ENCODE results near the gene WBP1.
"Not testable (repeated sequence)": the region's sequence is repeated elsewhere in the genome, so short reads cannot be mapped to it uniquely, and the experiment has no call there.

WBP1 gene

DNA sequence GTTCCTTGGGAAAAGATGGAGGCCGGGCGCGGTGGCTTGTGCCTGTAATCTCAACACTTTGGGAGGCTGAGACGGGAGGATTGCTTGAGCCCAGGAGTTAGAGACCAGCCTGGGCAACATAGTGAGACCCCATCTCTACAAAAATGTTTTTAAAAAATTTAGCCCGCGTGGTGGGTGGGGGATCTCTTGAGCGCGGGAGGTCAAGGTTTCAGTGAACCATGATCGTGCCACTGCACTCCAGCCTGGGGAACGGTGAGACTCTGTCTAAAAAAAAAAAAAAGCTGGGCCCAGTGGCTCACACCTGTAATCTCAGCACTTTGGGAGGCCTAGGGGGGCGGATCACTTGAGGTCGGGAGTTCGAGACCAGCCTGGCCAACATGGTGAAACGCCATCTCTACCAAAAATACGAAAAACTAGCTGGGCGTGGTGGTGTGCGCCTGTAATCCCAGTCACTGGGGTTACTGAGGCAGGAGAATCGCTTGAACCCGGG, 25.5 kb downstream of the WBP1 start:
- DNase-seq, result not testable (repeated sequence)

DNA sequence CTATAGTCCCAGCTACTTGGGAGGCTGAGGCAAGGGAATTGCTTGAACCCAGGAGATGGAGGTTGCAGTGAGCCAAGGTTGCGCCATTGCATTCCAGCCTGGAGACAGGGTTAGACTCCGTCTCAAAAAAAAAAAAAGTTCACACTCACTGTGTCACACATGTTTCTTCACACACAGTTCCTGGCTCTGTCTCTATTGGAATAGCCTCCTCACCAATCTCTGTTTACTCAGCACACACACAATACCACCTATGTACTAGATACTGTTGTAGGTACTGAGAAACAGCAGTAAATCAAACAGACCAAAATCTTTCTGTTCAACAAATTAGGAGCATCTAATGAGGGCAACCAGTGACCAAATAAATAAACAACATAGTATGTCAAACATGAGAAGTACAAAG, 27.9 kb downstream of the WBP1 start:
- DNase-seq, result no peak

DNA sequence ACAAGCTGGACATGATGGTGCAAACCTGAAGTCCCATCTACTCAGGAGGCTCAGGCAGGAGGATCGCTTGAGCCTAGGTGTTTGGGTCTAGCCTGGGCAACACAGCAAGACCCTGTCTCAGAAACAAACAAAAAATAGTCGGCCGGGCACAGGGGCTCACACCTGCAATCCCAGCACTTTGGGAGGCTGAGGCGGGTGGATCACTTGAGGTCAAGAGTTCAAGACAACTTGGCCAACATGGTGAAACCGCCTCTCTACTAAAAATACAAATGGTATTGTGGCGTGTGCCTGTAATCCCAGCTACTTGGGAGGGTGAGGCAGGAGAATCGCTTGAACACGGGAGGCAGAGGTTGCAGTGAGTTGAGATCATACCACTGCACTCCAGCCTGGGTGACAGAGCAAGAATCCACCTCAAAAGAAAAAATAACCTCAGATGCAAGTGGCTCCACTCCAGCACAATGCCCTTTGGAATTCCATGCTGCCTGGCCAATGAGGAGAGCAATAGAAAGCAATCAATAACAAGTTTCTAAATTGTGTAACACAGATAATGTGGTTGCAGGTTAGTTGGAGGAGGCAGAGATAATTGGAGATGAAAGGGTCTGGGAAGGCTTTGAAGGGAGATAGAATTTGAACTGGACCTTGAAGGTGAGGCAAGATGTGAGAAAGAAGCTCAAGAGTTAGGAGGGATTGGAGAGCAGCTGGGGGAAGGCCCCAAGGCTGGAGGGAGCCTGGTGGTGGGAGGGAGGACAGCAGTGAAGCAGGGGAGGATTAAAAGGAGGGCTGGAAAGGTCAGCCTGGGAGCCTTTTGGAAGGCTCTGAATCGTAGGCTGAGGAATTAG, 30.6 kb downstream of the WBP1 start:
- no peak for DNase-seq

DNA sequence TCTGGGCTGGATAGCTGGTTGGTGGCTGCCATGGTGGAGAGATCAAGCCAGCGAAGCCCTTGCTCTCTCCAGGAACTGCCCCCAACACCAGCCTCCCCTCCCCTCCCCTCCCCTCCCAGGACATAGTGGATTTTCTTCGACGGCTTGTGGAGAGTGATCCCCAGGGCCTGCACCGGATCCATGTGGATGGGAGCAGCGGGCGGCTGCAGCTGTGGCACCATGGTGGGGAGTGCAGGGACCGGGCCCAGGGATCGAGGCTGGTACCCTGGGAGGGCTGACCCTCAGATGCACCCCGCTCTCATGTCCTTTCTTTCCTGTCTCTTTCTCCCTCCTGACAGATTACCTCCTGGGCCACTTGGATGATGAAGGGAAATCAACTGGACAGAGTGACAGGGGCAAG, 31.7 kb downstream of the WBP1 start:
- no peak for DNase-seq

DNA sequence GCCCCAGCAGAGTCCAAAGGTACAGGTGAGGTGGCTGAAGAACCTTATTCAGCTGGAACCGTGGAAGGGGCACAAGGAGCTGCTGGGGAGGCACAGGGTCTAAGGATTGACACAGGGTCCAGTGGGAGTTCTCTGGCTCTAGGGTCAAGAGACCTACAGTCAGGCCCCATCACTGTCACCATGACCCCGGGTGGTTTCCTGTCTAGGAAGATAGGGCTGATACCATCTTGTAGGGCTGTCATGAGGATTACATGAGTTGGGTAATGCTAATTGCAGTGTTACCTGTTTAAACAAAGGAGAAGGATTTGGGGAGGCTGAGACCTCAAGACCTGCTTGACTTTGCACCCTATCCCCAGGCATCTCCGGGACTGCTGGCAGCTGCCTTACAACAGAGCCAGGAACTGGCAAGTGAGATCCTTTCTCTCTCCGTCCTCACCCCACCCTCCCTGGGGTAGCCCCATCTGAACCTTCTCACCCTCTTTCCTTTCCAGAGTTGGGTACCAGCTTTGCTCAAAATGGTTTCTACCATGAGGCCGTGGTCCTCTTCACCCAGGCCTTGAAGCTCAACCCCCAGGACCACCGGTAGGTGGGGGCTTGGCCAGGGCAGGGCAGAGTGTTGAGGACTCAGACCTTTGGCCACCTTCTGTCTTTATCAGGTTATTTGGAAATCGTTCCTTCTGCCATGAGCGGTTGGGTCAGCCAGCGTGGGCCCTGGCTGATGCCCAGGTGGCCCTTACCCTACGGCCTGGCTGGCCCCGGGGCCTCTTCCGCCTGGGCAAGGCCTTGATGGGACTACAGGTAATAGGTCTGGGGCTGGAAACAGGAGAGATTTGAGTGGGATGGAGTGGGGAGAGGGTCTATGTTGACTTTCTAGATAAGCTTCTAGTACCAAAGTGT, 33.7 kb downstream of the WBP1 start:
- no peak for DNase-seq

DNA sequence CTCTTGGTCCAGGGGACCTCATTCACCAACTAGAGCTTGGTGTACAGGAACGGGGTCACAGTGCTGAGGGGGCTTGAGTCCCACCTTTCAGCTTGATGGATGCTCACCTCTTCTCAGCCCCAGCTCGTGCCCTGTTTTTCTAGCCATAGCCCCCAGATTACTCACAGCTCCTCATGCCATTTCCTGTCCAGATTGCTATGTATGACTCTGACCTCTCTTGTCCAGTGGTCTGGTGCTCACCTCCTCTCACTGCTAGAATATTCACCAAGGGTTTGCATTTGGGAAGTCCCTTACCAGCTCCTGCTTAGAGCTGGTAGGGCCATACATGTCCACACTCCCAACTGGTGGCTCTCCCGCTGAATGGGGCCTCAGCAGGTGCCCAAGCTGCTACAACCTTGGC, 35.3 kb downstream of the WBP1 start:
- no peak for DNase-seq

DNA sequence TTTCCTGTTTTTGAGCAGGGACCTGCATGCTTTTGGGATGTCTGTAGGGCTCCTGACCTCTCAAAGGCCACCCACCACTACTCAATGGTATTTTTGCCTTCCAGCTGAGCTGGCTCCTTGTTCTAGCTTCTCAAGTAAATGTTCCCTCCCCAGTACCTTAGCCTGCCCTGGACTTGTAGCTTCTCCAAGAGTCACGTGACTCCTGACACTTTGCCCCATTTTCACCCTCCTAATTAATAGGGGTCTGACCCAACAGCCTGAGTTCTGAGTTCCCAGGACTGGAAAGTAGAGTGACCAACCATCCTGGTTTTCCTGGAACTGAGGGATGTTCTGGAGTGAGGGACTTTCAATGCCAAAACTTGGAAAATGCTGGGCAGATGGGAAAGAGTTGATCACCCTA, 37.2 kb downstream of the WBP1 start:
- DNase-seq, result no peak

DNA sequence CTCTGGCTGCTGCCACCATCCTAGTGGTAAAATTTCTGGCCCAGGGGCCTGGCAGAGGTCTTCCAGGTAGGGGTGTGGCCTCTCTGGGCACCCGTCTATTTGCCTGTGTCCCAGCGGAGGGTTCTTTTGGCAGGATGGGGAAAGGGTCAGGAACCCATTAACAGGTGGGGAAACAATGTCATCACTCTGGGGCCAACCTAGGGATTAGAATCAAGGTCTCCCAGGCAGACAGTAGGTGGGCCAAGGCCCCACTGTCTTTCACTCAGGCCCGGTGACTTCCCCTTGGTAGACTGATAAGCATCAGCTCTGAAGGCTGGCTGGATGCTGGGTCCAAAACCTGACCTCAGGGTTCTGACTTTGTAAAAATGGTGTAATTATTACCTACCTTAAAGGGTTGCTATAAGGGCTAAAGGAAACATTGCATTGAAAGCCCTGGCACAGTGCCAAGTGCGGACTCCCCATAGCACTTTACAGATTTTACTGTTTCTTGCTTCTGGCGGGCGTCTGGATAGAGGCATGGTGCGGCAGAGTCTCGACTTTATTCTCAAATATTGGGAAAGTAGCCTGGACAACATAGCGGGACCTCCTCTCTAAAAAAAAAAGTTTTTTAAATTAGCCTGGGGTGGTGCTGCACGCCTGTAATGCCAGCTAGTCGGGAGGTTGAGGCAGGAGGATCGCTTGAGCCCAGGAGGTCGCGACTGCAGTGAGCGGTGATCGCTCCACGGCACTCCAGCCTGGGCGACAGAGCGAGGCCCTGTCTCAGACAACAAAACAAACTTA, 38.9 kb downstream of the WBP1 start:
- no peak for DNase-seq

DNA sequence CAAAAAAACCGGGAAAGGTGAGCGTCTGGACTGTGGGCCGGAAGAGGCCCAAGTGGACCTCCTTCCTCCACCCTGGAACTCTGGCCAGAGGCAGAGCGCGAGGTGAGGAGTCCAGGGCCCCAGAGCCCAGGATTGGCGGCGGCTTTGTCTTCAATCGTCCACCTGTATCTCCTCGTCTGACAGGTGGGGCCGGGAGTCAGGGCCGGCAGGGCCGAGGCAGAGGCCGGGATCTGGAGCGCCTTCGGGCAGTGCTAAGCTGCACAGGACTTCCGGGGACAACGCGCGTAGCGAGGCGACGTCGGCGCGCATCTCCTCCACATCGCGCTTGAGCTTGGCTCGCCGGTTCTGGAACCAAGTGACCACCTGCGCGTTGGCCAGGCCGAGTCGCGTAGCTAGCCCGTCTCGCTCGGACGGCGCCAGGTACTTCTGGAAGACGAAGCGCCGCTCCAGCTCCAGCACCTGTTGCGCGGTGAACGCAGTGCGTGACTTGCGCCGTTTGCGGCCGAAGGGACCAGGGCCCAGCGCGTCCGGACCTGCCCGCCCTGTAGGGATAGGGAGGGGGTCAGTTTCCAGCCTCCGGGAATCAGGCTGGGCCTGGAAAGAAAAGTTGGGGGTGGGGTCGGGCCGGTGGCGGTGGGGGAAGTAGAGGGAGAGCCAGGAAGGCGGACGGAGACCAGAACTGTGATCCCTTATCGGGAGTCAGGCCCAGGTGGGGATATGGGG, 39.7 kb downstream of the WBP1 start:
- no peak for DNase-seq

DNA sequence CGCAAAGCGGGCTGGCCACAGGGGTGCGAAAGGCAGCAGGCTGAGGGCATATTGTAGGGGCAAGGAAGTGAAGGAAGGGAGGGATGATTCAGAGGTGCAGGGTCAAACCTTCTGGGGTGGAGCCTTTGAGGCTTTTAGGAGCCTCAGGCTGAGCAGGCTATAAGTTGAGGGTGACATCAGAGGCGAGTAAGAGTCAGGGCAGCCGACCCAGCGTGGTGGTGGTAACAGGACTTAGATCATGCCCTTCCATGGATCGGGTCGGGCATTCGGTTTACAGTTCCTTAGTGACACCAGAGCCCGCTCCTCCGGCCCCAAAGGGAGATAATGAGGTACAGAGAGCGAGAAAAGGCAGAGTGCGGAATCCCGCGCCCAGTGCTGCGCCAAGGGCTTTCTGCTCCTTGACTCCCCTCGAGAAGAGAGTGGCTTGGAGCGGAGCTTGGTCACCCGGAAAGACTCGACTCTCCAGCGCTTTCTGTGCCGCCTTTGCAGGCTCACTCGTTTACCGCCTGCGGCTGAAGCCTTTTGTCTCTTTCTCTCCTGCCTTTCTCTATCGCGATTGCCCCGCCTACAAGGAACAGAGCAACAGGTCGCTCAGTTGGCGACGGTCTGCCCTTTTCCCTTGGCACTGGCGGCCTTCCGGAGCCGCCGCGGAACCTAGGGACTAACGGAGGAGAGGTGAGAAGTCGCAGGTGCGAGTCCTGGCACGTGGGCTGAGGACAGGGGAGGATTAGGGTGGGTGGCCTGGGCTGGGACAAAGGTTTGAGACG, 40.4 kb downstream of the WBP1 start:
- no peak for DNase-seq

DNA sequence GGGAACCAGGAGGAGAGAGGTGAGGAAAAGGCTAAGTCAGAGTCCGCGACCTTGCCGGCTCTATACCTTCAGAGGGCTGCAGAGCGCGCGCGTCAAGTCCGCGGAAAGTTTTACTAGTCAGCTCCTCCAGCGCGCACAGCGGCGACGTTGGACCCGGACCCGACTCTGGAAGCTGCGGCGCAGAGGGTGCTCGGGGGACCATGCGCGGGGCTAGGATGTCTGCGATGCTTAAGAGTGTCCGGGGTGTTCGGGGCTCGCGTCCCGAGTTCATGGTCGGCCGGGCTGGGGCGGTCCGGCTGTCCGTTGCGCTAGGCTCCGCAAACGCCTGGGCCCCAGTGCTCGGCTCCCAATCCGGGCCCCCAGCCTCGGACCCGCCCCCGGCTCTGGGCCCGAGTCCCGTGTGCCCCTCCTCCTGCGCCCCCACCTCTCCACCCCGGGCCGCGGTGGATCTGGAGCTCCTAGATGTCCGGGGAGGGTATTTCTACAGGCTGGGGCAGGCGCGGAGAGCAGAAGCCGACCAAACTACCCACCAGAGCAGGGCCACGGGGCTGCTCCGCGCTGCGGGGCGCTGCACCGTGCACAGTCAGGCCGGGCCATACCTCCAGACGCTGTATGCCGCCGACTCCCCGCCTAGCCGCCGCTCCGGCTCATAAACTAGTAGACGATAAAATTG, 41.2 kb downstream of the WBP1 start, which contains the start of gene LBX2:
Gene LBX2 (minus strand): TSS at position 337 of the 673 bp plus-strand sequence. CDS start 66 bp downstream, at position 271.
- DNase-seq, result no peak

DNA sequence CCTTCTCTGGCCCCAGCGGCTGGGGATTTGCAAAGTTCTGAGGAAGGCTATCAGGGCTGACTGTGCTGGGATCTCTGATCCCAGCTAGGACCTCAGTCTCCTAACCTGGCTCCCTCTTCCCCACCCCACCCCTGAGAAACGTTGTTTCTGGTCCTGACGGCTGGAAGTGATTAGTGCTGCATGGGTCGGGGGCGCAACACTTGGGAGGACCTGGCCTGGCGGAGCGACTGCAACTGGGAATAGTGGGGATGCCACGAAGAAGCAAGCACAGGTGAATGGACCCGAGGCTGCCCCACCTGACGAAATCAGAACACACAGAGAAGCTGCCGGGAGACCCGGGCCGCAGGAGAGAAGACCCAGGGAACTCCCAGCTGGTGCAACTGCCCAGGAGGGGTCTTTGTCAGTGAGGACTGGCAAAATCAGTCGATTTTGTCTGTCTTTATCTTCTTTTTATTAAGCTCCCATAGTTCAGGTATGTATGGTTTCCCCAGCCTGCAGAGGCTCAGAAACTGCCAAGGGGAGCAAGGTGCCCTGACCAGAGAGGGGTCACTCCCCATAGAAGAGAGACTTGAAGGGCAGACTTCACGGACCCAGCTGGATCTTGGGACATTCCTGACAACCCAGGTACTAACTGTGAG, 41.8 kb downstream of the WBP1 start:
- DNase-seq, result no peak

DNA sequence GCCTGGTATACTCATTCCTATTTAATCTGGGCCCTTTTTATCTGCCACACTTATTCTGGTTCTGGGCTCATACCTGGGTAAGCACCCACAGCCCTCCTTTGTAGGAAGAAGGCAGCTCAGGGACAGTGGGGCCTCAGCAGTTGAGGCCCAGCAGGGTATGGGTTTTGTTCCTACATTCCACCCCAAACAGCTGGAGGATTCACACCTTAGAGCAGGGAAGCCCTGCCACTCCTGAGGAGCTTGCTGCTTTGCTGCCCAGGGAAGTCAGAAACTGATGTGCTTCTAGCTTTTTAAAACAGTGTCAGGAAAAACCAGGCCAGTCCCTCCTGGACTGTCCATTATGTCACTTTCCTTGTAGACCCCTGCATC, 42.3 kb downstream of the WBP1 start:
- DNase-seq, result no peak

DNA sequence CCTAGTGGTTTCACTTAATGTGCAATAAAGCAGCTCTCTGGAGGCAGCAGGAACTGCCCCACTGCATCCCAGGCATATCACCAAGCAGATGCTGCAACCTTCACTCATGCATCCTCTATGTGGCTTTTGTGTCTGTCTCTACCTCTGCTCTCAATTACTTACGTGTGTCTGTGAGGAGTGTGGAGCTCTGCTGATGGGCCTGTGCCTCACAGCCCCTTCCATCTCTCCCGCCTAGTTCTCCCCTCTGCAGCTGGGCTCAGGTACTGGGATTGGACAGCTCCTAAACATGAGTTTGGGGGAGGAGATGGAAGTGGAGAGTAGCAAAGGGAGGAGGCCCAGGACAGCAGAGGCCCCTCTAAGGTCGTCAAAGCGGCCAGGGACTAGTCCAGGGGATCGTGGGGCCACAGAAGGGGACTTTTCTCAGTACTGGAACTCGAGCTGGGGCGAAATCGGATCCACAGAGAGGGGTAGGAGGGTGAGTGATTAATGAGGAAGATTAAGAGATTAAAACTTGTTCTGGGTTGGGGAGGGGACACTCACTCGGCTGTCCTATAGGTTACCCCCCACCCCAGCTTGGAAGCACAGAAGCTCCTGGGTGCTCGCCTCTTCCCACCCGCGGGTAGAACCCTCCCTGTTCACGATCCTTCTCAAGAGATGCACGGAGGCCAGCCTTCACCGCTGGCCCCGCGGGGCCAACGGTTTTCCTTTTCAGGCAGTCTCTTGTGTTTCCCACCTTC, 43.3 kb downstream of the WBP1 start:
- no peak for DNase-seq

DNA sequence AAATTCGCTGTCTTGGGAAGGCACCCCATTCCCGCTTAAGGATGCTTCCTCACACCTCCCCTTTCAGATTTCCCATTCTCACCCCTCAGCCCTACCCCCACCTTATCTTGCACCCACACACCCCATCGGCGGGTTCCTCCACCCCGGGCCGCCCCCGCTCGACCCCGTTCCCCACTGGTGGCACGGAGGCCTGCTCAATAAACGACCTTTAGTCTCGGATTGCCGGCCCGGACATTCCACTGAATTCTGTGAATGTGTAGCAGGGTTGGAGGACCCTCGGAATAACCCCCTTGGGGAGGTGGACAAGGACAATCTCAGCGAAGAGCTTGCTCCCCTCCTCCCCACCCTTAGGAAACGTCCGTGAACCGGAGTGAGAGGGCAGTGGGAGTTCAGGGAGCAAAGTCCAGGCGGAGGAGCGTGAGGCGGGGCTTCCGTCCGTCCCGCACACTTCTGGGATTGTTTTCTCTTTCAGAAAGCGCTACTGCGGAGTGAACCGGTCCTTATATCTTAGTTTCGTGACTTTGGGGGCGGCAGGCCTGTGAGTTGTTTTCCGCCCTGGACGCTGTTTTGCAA, 44.0 kb downstream of the WBP1 start:
- DNase-seq, result no peak

DNA sequence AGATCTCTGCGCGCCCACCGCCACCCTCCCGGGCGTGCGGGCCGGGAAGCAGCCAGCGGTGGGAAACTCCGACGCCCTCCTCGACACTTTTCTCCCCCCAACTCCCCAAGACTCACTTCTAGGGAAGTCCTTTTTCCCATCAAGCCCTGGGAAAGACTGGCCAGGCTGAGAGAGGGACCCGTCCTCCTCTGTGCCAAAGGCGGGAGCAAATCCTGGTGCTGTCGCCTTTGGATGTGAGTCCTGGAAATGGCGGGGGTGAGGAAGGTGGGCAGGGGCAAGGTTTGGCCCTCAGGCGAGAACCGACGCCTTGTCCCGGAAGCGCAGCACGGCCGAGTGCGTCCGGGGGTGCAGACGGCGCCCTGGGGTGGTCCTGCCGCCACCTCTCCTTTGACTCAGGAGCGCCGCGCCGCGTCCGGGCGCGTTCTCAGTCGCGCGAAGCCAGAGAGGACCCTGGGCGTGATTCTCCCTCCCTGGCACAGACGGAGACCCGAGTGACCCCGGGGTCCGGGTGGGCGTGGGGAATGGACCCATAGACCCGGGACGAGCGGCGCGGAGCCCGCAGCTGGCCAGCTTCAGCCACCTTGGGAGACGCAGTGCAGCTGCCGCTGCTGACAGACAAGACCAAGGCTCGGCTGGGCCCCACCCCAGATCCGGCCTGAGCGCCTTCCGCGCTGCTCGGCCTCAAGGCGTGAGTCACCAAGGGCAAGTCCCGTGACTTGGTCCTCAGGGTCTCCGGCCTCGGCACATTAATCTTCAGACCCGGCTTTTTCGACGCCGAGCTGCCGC, 44.7 kb downstream of the WBP1 start:
- DNase-seq, result no peak

DNA sequence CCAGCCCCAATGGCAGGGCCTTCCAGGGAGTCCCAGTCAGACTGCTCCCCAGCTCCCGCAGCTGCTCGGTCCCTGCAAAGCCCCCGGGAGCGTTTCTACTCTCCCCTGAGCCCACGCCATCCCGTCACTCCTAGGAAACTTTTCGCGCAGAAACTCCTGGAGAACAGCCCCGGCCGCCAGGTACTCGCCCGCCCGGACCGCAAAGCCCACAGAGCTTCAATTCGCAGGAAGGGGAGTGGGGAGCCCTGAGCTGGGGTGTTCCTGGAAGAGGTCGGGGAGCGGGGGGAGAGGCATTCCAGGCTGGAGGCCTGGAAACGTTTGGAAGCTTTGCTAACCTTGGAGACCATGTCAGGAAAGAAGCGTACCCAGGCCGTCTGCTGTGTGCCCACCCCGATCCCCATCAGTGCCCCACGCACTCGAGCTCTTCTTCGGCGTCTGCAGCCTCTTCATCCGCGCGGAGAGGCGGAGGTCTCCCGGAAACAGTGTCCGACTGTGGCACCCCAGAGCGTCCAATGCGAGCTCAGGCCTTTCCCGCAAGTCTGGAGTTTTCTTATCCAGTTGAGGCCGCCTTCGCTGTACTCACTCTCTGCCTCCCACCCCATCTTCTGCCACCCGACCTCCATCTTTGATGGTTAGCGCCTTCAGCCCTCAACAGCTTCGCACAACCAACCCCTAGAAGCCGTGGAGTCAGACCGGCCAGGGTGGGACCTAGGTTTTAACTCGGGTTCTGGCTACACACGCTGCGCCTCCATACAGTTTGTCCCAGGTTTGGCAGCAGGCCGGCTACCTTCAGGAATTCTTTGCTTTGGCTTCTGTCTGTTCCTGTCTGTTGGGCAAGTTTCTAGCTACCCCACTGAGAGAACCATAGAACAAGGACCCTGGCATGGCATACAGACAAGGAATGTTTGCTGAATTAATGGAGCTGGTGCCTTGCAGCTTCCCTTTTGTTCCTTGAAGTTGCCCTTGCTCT, 45.6 kb downstream of the WBP1 start:
- no peak for DNase-seq

All from NCI-H1436 treated with DMSO at 0.1 percent for 48 hours (cell line).